Measurements from ENCODE around the gene PDP2. TPM values are rescaled to one million over a fixed set of nuclear protein-coding genes. Genes with fewer than 3 reads are reported as not detected.
A peak's percentile ranks its signal among the peaks of the same experiment; 100 is the strongest.

PDP2 gene
- total and polyA plus RNA-seq, 9 of the 15 experiments (the other 6 are each of a cell fraction or from before 2014, with no cell fraction given): 2.5 to 24.3 (median 7.2) TPM

DNA sequence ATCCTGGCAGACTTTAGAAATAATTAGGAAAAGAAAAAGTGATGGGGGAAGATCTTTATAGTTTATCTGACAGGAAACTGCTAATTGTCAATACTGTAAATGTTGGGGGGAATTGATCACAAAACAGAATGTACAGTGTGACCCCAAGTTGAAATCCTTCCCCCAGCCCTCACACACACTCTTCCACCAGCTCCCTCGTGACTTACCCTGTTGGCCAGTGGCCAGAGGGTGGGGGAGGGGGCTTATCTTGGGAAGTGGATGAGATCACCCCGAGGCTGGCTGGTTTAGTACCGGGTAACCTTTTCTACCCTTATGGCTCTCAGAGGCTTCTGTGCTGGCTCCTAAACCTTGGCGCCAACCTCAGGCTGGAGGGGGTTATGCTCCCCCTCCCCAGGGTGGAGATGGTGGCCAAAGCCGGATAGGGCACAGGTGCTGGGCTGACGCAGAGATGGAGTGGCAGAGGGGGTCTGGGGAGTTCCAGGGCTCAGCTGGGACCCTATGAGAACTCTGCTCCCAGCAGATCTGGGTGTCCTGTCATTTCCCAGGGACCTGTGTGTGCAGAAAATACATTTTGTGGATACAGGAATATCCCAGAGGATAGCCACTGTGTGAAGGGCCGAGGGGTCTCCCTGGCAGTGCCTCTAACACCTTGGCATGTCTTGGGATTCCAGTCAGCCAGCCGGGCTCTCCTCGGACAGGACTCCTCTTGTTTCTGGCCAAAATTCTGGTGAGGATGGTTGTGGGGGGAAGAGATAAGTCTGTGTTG lies 19.8 kb downstream of the PDP2 start (continued):
- peak; percentile 67; the same call in 1 of the 2 replicates for TF ChIP-seq MGA (IDR thresholded peaks at IDR 0.05)
- TF ChIP-seq SNIP1 (IDR thresholded peaks at IDR 0.05; ENCODE audit: low read depth): no peak
- no peak for TF ChIP-seq KLF10 (CRISPR knock-in tag; IDR thresholded peaks at IDR 0.05)
- peak; percentile 45; the same call in 1 of the 2 replicates for TF ChIP-seq GATA2 (CRISPR knock-in tag; IDR thresholded peaks at IDR 0.05)
- TF ChIP-seq, protein P1, sequence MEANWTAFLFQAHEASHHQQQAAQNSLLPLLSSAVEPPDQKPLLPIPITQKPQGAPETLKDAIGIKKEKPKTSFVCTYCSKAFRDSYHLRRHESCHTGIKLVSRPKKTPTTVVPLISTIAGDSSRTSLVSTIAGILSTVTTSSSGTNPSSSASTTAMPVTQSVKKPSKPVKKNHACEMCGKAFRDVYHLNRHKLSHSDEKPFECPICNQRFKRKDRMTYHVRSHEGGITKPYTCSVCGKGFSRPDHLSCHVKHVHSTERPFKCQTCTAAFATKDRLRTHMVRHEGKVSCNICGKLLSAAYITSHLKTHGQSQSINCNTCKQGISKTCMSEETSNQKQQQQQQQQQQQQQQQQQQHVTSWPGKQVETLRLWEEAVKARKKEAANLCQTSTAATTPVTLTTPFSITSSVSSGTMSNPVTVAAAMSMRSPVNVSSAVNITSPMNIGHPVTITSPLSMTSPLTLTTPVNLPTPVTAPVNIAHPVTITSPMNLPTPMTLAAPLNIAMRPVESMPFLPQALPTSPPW (CRISPR knock-in tag; IDR thresholded peaks at IDR 0.05): peak; percentile 78
- TF ChIP-seq SMARCE1 (IDR thresholded peaks at IDR 0.05): peak; percentile 93
- TF ChIP-seq, protein P2, sequence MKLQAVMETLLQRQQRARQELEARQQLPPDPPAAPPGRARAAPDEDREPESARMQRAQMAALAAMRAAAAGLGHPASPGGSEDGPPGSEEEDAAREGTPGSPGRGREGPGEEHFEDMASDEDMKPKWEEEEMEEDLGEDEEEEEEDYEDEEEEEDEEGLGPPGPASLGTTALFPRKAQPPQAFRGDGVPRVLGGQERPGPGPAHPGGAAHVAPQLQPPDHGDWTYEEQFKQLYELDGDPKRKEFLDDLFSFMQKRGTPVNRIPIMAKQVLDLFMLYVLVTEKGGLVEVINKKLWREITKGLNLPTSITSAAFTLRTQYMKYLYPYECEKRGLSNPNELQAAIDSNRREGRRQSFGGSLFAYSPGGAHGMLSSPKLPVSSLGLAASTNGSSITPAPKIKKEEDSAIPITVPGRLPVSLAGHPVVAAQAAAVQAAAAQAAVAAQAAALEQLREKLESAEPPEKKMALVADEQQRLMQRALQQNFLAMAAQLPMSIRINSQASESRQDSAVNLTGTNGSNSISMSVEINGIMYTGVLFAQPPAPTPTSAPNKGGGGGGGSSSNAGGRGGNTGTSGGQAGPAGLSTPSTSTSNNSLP (IDR thresholded peaks at IDR 0.05; ENCODE audit: borderline replicate concordance, low read depth, low read length): no peak
- peak; percentile 72 for TF ChIP-seq MYNN (IDR thresholded peaks at IDR 0.05)
- no peak for TF ChIP-seq MYNN (CRISPR knock-in tag; IDR thresholded peaks at IDR 0.05)

Data from K562 (cell line).